ENCODE results near the gene ONECUT2.
"Not testable (repeated sequence)": the region's sequence is repeated elsewhere in the genome, so short reads cannot be mapped to it uniquely, and the experiment has no call there.

Gene ONECUT2

GRCh38 chr18:57434536-57435494, at the start of gene ONECUT2:
Gene ONECUT2 (plus strand): TSS chr18:57435374. CDS start chr18:57435717, 343 bp downstream.
- peak in 2 of 3 donors; percentile 63 to 73 for DNase-seq (ENCODE audit: low read depth in 3 of 3)

DNA sequence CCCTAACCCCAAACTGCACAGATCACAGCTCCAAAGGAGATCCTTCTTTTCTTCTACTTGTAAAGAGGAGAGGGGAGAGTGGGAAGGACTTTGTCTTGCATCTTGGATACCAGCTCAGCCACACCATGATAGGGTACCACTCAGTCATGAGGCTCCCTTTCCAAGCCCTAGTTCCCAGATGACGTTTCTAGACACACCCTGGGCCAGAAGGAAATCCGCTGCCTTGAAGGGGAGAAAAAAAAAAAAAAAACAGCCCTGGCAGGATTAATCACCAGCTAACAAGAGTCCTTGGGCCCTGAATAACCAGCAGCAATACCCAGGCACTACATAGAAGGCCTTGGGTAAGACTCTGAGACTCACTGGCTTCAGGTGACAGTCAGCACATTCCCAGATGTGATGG, 45.9 kb upstream of the ONECUT2 start:
- no peak for DNase-seq (ENCODE audit: low read depth in 3 of 3)

- no peak for DNase-seq (ENCODE audit: low read depth in 3 of 3)
These were observed 45.1 kb upstream of the ONECUT2 start for GRCh38 chr18:57390044-57390443.

DNA sequence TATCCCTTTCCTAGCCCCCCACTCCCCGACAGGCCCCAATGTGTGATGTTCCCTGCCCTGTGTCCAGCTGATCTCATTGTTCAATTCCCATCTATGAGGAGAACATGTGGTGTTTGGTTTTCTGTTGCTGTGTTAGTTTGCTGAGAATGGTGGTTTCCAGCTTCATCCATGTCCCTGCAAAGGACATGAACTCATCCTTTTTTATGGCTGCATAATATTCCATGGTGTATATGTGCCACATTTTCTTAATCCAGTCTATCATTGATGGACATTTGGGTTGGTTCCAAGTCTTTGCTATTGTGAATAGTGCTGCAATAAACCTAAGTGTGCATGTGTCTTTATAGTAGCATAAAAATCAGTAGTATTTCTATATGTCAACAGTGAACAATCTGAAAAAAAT, 40.4 kb upstream of the ONECUT2 start:
- DNase-seq (ENCODE audit: low read depth in 3 of 3): not testable (repeated sequence)

DNA sequence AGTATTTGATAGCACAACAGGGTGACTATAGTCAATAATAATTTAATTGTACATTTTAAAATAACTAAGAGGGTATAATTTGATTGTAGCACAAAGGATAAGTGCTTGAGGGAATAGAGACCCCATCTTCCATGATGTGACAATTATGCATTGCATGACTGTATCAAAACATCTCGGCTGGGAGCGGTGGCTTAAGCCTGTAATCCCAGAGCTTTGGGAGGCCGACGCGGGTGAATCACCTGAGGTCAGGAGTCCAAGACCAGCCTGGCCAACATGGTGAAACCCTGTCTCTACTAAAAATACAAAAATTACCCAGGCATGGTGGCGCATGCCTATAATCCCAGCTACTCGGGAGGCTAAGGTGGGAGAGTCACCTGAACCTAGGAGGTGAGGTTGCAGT, 38.3 kb upstream of the ONECUT2 start:
- not testable (repeated sequence) for DNase-seq (ENCODE audit: low read depth in 3 of 3)

DNA sequence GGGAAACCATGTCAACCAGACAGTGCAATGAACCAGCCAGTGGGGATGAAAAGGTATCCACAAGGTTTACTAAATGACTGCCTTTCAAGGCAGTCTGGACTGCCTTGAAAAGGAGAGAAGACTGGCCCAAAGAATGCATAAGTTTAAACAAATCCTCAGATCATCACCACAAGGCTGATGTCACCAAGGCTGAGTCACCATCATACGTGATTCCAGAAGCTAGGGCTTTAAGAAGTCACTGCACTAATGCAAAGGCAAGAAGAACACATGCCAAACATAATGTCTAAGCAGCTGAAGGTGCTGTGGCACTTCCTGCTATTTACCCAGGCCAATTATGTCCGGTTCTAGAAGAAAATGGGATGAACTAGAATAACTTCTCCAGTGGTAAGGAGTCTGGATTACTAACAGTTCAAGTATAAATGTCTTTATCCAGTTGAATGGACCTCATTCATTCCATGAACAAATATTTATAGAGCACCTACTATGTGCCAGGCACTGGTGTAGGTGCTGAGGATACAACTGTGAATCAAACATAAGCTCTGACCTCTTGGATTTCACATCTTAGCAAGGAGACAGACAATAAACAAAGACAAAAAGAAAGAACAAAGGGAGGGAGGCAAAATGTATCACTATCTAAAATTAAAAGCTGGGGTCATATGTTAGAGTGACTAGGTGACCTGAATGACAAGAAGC, 37.6 kb upstream of the ONECUT2 start:
- no peak for DNase-seq (ENCODE audit: low read depth in 3 of 3)

GRCh38 chr18:57404345-57404744, 30.8 kb upstream of the ONECUT2 start:
- DNase-seq (ENCODE audit: low read depth in 3 of 3): no peak

DNA sequence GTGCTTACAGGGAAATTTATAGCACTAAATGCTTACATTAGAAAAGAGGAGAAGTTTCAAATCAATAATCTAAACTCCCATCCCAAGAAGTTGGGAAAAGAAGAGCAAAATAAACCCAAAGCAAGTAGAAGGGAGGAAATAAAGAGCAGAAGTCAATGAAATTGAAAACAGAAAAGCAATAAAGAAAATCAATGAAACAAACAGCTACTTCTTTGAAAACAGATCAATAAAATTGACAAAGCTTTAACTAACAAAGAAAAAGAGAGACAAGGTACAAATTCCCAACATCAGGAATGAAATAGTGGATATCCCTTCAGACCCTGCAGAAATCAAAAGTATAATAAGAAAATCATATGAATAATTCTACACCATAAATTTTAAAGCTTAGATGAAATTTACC, 25.5 kb upstream of the ONECUT2 start:
- no peak for DNase-seq (ENCODE audit: low read depth in 3 of 3)

DNA sequence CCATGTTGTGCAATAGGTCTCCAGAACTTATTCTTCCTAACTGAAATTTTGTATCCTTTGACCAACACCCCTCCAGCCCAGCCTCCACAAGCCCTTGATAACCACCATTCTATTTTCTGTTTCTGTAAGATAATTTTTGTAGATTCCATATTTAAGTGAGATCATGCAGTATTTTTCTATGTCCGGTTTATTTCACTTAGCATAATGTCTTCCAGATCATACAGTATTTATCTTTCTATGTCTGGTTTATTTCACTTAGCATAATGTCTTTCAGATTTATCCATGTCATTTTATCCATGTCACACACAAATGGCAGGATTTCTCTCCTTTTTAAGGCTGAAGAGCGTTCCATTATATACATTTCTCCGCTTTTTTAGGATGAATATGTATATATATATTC, 24.4 kb upstream of the ONECUT2 start:
- DNase-seq (ENCODE audit: low read depth in 3 of 3): no peak

- no peak for DNase-seq (ENCODE audit: low read depth in 3 of 3)
These were observed 18.6 kb upstream of the ONECUT2 start for GRCh38 chr18:57416542-57416941.

GRCh38 chr18:57422313-57422872, 12.8 kb upstream of the ONECUT2 start:
- no peak for DNase-seq (ENCODE audit: low read depth in 3 of 3)

- DNase-seq (ENCODE audit: low read depth in 3 of 3): no peak
These were observed 11.4 kb upstream of the ONECUT2 start for GRCh38 chr18:57423821-57424220.

DNA sequence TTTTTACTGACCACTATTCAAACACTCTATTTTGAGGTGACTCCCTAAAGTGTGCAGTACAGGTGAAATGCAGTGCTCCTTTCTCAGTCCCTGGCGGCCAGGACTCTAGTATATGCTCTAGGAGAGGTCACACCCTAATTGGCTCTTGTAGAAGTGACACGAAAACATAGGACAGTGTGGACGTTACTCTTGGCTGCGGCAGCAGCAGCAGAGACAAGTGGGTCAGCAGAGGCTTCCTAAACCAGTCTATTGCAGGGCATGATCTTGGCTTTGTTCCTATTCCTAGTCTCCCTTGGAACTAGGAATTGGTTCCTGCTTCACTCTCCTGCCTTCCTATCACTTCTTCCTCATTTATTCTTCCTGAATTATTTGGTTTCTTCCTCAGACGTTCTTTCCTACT, 10.1 kb upstream of the ONECUT2 start:
- no peak for DNase-seq (ENCODE audit: low read depth in 3 of 3)

DNA sequence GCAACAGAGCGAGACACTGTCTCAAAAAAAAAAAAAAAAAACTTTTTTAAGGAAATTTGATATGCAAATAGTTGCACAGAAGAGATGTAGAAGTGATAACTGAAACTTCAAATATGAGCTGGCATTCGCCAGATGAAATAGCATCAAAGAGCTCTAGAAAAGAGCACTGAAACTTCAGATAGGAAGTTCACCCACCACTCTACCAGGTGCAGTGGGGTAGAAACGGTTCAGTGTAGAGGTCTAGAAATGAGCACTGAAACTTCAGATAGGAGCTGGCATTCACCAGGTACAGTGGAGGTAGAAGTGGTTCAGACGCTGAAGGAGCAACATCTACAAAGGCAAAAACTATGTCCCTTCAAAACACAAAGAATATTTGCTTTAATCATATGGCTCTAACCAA, 9.0 kb upstream of the ONECUT2 start:
- DNase-seq (ENCODE audit: low read depth in 3 of 3): no peak

- no peak for DNase-seq (ENCODE audit: low read depth in 3 of 3)
These were observed 7.6 kb upstream of the ONECUT2 start for GRCh38 chr18:57427429-57428201.

- no peak for DNase-seq (ENCODE audit: low read depth in 3 of 3)
These were observed 6.7 kb upstream of the ONECUT2 start for GRCh38 chr18:57428221-57429150.

- no peak for DNase-seq (ENCODE audit: low read depth in 3 of 3)
These were observed 5.8 kb upstream of the ONECUT2 start for GRCh38 chr18:57429167-57430078.

DNA sequence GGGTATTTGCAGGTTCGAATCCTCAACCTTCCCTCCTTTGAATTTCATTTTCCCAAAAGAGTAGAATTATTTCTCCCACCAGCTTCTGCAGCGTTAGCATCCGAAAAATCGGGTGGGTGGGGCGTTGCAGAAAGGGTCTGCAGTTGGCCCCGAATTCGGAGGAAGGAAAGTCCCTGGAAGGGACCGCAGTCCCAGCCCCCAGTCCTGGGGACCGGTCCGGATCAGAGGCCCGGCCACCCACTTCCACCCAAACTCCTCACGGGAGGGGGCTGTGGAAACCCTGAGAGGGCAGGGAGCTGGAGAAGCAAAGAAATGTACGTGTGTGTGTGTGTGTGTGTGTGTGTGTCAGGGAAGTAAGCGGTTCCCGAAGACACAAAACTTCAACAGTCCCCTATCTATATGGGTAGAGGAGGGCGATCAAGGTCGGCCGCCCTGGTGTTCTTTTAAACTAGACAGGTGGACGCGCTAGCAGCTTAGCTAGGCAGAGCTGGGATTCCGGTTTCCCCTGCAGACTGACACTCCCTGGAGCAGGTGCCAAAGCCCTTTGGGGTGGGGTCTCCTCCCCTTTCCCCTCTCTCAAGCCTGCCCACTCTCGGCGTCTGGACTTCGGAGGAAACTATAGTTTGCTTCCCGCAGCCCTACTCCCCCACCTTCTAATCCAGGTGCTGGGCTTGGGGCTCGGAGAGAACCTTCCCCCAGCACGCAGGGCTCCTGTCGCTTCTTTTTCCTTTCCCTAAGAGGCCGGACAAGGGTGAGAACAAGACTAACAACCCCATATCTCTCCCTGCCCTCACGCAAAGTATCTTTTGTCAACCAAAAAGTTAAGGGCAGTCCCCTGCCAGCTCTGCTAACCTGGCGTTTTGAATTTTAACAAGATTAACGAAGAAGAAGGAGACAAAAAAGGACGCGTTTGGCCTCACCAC, 4.8 kb upstream of the ONECUT2 start:
- no peak for DNase-seq (ENCODE audit: low read depth in 3 of 3)

DNA sequence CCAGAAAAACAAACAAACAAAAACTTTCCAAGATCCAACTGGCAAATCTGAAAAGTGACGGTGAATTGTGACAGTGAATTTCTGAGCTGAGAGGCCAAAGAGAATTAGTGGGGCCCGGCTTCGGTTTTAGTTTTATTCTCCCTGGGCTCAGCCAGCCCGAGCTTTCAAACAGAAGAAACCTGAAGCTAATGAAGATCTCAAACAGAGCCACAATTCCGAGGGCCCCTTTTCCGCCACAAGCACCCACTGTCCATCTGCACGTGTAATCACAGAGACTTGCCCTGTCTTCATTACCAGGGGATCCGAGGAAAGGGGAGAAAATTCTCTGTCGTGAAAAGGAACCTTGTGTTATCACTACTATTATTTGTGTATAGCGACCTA, 4.2 kb upstream of the ONECUT2 start:
- no peak for DNase-seq (ENCODE audit: low read depth in 3 of 3)
